Inflammatory macrophage treated with lipopolysaccharide for 4 hours (primary cell): ENCODE measurements around the gene SDHAF2.
"Not testable (repeated sequence)": the region's sequence is repeated elsewhere in the genome, so short reads cannot be mapped to it uniquely, and the experiment has no call there.

Experiments
- DNase-seq: peaks from one replicate; pipeline ENCODE4 v3.0.0-alpha.2; 2020

SDHAF2 gene

DNA sequence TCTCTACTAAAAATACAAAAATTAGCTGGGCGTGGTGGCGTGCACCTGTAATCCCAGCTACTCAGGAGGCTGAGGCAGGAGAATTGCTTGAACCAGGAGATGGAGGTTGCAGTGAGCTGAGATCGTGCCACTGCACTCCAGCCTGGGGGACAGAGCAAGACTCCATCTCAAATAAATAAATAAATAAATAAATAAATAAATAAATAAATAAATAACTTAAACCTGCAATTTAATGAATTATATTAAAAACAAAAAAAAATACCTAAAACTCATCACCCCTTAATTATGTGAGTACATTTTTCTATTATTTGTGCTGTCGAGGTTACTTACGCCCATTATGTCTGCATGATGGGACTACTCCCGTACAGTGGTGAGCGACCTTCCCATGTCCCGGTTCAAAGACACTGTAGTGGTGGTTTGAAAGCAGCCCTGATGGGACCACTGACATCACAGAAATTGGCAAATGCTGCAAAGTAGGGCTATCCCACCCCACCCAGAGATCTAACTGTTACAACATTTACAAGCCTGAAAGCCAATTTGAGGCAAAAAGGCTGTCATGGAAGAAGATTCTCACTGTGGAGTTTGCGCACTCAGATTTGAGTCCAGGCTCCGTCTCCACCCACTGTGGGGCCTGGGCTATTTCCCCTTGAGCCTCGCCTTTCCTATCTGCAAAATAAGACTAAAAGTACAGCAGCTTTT lies 49.6 kb downstream of the SDHAF2 start:
- DNase-seq, result not testable (repeated sequence)

DNA sequence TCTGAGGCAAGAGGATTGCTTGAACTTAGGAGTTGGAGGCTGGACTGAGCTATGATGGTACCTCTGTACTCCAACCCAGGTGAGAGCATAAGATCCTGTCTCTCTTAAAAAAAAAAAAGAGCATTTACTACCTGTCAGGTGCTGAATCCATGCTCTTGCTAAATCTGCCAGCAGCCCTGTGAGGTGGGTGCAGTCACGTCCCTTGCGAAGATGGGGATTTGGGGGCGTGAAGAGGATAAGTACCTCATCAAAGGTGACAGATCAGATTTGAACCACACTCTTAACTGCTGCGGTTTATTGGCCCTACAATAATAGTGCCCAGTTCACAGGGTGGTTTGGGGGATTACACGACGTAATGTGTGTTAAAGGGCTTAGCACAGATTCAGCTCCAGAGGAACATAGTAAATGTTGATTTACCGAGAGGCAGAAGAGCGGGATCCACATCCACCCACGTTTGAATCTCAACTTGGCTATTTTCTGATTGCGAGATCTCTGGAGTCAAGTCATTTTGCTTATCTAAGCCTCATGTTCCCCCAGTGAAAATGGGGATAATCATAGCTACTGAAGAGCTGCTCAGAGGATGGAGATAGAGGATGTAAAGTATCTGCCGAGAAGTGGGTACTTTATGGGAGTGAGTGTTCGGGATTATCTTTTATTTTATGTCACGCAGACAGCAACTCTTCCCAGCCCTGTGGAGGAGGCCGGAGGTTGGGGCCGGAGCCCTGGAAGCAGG lies 50.5 kb downstream of the SDHAF2 start:
- DNase-seq, result no peak

DNA sequence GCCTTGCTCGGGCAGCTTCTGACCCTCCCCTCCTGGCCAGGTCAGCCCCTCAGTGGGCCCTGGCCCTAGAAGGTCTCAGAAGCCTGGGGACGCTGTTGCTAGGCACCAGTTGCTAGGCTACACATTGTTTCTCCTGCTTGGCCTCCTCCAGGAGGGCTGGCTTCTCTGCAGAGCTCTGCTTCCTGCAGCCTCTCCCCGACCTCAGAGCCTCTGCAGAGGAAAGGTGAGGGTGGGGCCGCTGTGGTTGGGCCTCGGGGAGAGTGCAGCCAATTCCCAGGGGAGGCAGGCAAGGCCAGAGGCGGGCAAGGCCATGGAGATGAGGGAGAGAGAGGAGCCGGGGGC lies 51.0 kb downstream of the SDHAF2 start:
- no peak for DNase-seq

DNA sequence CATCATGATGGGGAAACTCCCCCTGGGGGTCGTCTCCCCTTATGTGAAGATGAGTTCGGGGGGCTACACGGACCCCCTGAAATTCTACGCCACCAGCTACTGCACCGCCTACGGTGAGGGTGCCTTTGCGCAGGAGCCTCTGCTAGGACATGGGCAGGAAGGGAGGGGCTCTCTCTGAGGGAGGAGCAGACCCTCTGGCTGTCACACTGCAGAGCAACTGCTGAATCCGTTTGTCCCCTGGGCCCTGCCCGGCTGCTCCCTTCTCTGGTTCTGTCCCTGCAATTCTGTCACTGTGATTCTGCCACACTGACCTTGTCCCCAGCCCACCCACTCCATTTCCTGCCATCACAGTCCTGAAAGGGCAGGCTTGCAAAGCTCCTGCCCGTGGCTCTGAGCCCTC lies 51.9 kb downstream of the SDHAF2 start:
- DNase-seq, result no peak

DNA sequence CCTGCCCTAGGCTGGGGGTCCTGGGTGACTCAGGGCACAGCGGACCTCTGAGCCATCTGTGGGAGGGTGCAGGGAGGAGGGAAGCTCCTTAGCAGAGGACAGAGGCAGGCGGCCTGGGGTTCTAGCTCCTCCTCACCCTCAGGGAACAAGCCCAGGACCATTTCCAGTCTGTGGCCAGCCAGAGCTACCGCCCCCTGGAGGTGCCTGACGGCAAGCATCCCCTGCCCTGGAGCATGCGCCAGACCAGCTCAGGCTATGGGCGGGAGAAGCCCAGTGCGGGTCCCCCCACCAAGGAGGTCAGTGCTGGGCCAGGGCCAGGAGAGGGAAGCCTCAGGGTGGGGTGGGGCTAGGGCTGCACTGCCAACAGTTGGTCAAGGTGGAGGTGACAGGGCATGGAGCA lies 52.6 kb downstream of the SDHAF2 start:
- peak; percentile 17 for DNase-seq

DNA sequence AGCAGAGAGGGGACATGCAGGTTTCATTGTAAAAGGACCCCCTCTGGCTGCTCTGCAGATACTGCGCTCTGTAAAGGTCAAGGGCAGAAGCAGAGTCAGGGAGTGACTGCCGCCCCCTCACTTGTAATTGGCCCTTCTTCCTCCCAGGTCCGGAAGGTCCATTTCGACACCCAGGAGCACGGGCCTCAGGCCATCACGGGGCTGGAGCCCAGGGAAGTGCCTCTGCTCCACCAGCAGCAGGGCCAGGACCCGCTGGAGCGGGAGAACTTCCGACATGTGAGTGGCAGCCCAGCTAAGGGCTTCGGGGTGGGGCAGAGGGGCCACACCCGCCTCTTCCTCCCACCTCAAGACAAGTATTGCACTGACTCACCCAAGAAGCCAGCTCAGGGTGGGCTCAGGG lies 54.6 kb downstream of the SDHAF2 start:
- peak; percentile 22 for DNase-seq

DNA sequence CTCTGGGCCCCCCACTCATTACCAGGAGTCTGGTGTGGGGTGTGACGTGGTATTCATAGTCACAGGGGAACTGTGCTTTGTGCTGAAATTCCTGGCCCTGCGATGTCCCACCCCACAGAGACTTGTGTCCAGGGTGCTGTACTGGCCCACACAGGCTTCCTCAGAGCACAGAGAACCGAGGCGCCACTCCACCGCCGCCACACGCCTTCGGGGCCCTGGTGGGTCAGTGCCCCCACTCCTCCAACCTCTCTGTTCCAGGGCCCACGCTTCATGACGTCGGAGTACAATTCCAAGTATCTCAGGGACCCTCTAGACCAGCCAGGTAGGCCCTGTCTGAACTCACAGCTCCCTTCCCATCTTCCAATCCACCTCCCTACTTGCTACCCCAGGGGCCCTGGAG lies 55.2 kb downstream of the SDHAF2 start:
- DNase-seq, result no peak

DNA sequence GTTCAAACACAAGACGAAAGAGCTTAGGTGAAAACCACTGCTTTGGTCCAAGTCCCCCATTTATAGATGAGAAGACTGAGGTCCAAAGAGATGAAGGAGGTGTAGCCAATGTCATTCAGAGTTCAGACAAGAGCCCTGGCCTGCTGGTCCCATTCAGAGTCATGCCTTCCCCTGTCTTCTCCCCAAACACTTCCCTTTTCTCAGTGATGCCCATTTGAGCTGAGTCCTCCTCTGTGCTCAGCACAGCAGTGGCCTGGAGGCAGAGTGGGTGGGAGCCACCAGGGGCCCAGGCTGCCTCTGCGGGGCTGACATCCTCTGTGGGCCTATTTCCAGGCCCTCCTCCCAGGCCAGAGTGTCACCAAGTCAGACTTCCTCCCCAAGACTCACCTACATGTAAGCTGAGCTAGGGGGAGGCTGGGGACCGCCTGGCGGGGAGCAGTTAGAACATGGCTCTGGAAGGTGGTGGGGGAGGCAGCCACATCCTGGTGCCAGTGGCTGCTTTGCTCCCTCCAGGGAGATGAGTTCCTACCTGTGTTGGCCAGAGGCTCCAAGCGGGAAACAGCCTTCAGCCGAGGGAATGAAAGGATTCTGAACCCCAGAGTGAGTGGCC lies 56.2 kb downstream of the SDHAF2 start:
- peak; percentile 43 for DNase-seq

DNA sequence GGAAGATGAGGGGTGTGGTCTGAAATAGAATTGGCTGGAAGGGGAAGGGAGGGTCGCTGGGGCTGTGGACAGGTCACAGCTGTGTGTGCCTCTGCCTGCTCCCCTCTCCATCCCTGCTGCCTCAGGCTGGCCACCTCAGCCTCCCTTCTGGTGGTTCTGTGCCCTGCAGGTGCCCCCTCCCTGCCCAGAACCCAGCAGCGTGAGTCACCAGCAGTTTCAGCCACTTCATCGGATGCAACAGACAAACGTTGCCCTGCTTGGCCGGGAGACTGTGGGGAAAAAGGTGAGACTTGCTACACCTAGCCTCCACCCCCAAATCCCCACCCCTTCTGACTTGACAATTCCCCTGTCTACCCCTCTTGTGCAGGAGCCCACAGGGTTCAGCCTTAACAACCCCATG lies 56.9 kb downstream of the SDHAF2 start:
- DNase-seq, result no peak

DNA sequence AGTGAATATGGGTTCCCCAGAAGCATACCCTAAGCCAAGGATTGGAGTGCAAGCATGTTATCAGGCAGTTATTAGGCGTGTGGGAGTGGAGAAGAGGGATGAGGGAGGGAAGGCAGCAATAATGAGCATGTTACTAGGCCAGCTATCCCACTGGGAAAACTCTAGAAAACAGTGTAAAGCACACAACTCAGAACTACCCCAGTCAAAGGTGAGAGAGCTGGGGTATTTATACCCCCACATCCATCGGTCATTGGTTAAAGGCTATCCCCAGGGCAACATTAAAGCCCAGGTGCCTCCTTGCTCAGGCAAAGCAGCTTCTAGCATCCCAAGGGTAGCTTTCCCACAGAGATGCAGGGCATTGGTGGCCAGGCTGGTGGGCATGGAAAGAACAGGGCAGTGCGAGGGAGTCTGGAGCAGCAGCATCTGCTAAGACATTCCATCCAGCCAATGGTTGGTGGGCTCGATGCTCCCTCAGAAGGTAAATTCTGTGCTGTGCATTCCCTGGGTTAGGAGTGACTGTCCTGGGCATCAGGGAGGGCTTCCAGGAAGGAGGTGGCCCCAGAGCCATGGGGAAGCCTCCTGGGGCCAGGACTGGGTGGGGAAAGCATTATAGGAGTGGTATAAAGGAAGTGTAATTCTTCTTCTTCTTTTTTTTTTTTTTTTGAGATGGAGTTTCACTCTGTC lies 57.6 kb downstream of the SDHAF2 start:
- DNase-seq, result no peak

DNA sequence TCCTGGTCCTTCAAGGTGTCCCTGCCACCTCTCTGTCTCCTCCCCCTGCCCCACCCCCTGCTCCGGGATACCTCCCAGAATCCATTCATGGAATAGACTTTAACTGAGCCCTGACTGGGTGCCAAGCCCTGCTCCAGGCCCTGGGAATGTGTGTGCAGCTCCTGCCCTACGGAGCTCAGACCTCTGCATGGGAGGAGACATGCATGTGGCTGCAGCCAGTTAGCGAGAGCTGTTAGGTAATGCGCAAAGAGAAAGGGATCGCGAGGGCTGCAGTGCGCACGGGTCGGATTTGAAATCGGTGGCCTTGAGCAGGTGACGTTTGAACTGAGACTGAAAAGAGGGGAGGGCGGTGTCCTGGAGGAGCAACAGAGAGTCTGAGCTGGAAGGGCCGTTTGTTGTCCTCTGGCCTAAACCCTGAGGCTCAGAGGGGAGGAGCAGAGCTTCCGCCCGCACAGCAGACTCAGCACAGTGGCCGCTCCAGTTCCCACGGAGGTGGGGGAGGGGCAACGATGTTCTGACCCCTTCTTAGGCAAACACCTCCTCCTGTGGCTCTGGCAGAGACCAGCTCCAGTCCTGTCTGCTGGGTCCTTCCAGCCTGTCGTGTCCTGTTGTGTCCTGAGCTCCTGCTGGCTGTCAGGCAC lies 58.8 kb downstream of the SDHAF2 start:
- no peak for DNase-seq

DNA sequence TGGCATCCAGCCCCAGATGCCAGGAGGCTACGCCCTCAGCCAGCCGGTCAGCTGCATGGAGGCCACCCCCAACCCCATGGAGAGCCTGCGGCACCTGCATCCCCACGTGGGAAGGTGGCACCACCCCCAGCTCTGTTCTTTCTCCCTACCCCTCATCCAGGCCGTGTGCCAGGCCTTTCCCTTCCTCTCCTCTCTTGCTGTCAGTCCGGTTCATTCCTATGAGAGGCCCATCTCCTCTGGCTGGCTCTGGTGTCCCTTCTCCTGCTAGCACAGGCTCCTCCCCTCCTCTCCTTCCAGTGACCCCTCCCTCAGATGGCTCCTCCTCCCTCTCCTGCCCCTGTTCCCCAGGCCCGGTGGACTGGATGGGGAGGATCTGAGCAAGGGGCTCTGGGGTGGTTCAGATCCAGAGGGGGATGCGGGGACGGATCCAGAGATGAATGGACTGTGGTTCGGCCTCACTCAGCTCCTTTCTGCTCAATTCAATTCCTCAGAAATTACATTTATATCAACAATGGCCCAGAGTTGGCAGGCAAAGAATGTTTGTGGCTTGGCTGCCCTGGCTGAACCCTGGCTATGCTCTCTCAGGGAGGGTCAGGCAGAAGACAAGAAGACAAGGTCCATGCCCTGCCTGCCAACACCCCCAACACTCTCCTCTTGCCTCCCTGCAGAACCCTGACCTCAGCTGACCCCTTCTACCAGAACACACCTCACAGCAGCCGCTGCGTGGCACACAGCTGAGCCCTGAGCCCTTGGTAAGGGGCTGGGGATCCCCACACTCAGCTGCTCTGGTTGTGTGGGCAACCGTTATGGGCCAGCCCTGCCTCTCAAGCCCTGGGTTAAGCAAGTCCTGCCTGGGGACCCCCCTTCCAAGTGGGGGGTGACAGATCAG lies 60.2 kb downstream of the SDHAF2 start:
- no peak for DNase-seq

DNA sequence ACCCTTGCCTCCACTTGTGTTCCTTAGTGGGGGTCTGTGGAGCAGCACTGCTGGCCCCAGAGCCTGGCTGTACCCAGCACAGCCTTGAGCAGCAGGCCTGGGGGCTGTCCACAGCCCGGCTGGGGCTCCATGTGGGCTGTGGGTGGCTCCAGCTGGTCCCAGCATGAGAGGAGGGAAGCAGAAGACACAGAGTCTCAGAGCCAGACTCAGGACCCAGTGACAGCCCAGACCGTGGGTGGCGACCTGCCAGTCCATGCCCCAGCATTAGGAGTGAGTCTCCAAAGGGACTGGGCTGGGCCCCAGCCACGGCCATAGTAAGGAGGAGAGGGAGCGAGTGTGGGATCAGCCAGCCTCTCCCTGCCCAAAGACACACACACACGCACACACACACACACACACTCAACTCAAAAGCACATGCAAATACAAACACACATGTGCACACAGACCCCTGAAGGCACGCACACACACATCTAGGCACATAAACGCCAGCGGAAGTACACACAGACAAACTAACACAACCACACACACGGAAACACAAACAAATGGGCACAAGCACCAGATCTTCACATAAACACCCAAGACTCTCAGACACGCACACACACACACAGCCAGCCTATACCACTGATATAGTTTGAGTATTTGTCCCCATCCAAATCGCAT lies 61.9 kb downstream of the SDHAF2 start:
- no peak for DNase-seq

DNA sequence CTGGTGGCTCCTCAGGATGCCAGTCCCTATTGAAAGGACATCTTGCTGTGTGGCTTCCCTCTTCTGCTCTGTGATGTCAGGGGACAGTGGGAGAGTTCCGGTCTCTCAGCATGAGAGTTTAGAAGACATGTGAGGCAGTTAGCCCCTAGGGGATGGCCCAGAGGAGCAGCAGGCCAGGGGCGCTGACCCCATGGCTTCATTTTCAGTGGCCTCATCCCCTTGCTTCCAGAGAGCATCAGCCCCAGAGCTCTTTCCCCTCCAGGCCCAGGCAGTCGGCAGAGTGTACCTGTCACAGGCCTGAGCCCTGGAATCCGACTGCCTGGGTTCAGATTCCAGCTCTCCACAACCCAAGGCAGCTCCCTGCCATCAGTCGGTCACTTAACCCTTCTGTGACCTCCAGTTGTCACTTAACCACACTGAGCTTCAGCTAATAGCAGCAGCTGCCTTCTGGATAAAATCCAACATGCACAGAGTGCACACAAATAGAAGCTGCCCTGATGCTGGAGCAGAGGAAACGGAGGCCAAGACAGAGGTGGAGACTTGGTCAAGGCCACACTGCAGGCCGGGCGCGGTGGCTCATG lies 64.5 kb downstream of the SDHAF2 start:
- no peak for DNase-seq

DNA sequence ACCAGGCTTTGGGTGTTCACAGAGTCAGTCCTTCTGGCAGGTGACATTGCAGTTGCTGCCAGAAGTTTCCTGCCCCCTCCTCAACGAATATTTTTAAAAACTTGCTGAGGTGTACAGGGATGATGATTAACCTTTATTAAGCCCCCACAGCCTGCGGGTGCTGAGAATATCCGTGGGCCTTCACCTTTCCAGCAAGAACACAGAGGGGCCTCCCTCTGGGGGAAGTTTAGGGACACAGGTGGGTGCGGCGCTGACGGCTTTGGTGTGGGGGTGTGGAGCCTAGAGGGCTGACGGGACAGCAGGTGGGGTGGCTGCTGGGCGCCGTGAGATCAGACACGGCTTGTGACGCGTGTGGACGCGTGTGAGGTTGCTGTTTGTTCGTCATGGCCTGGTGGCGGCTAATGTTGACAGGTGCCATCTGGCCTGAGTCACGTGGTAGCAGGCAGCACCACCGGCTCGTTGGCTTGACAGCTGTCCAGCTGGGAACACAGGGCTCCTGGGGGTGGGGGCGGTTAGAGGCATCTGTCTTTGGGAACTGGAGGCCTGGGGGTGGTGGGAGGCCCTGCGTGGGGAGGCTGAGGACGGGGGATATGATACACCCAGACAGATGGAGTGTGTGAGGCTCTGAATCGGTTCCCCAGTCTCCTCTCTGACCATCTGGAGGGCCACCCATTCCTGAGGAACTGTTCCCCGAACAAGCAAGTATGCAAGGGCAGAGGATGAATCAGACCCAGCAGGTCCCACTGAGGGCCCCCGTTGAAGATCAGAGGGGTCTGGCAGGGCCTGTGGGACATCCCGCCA lies 66.1 kb downstream of the SDHAF2 start:
- no peak for DNase-seq
